ENCODE measurements around the gene TMEM63B. TPM values are rescaled to one million over a fixed set of nuclear protein-coding genes. Genes with fewer than 3 reads are reported as not detected.
"Not testable (repeated sequence)": the region's sequence is repeated elsewhere in the genome, so short reads cannot be mapped to it uniquely, and the experiment has no call there.

Gene TMEM63B
- total and polyA plus RNA-seq, 2 of the 8 experiments (the other 6 are each of a cell fraction or from before 2014, with no cell fraction given) = 61.1 to 96.8 TPM

DNA sequence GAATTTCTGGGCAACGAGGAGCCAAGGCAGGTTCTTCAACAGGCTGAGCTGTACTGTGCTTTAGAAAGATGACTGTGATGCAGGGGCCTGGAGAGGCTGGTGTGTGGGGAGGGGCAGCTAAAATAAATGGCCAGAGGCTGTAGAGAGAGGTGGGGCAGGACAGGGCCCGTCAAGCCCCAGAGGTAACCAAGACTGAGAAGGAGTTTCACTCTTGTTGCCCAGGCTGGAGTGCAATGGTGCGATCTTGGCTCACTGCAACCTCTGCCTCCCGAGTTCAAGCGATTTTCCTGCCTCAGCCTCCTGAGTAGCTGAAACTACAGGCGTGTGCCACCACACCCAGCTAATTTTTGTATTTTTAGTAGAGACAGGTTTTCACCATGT lies 32.1 kb upstream of the TMEM63B start:
- FAIRE-seq; H3K14ac ChIP-seq (ENCODE audit: insufficient read length); H2BK5ac ChIP-seq (ENCODE audit: low read depth, low read length); H4K91ac ChIP-seq (replicated peaks; ENCODE audit: insufficient read length, low read length); H3K56ac ChIP-seq (replicated peaks; ENCODE audit: insufficient read length, low read depth, low read length); H3K79me1 ChIP-seq (ENCODE audit: low read depth, low read length); H2BK20ac ChIP-seq (ENCODE audit: low read length); H2BK12ac ChIP-seq (ENCODE audit: low read depth, low read length); H3K27me3 ChIP-seq (replicated peaks in 1 of 4; ENCODE audit: control insufficient read depth in 3 of 4, extremely low read depth in 1 of 4, insufficient read depth in 3 of 4, low read length in 3 of 4); H3K4ac ChIP-seq (replicated peaks; ENCODE audit: insufficient read length, low read depth, low read length); H3K4me1 ChIP-seq (replicated peaks in 1 of 4; ENCODE audit: control insufficient read depth in 3 of 4, insufficient read depth in 4 of 4, low read length in 3 of 4); H3K79me2 ChIP-seq (ENCODE audit: control insufficient read depth in 1 of 2, insufficient read depth in 2 of 2, low read length in 2 of 2); H2AFZ ChIP-seq (ENCODE audit: low read length); H3K18ac ChIP-seq (ENCODE audit: extremely low read depth, low read length); H4K5ac ChIP-seq (ENCODE audit: insufficient read length, low read depth, low read length); H3K4me3 ChIP-seq (ENCODE audit: extremely low read depth in 1 of 4, insufficient read depth in 2 of 4, low read depth in 3 of 4, low read length in 4 of 4); H3K9ac ChIP-seq (replicated peaks in 1 of 4; ENCODE audit: extremely low read depth in 1 of 4, low read depth in 3 of 4, low read length in 3 of 4); H2AK5ac ChIP-seq (ENCODE audit: low read depth, low read length); H2BK120ac ChIP-seq (replicated peaks; ENCODE audit: low read depth, low read length); H3K27ac ChIP-seq (ENCODE audit: low read depth, low read length); H3K23ac ChIP-seq (ENCODE audit: insufficient read length); H3K23me2 ChIP-seq (ENCODE audit: low read depth, low read length); H4K8ac ChIP-seq (ENCODE audit: extremely low read depth, insufficient read depth, low read length); DNase-seq (ENCODE audit: low read depth in 1 of 2, low spot score in 2 of 2); H3K9me3 ChIP-seq (ENCODE audit: insufficient read depth in 2 of 2, low read depth in 1 of 2, low read length in 1 of 2); H2BK15ac ChIP-seq (ENCODE audit: low read length); H3K4me2 ChIP-seq (ENCODE audit: insufficient read depth in 1 of 2, low read depth in 2 of 2, low read length in 2 of 2): not testable (repeated sequence)
- Histone ChIP-seq H4K20me1 (replicated peaks in 1 of 2; ENCODE audit: control insufficient read depth in 1 of 2, insufficient read depth in 2 of 2, low read length in 2 of 2) (peaks cover 2 to 16% of the 10 kb centered on the region in 2 experiments), H3K36me3 (ENCODE audit: control insufficient read depth in 2 of 4, insufficient read depth in 4 of 4, low read length in 3 of 4) (peaks cover 0 to 13% (median 0%) of the 10 kb centered on the region in 4 experiments; a peak in 3 of 8 replicates)
- WGBS, 2 experiments (ENCODE audit: extremely low coverage in 1 of 2, insufficient coverage in 1 of 2, insufficient read length in 1 of 2, insufficient replicate concordance in 2 of 2, low coverage in 1 of 2, low lambda C conversion rate in 2 of 2, missing lambda C conversion rate in 1 of 2) = 89% methylated on average over 6 of the region's 6 CpGs; no CpG with 5 or more reads in 1 of the 2 experiments
- ChIA-PET POLR2A (ENCODE audit: partially characterized antibody) (interaction anchor here (0.9 to 1.3 kb wide), 3 partner anchors 10 to 152 kb away, joined by 3 to 6 read pairs (median 3); no protein-coding TSS in a partner anchor), CTCF (ENCODE audit: partially characterized antibody) (interaction anchor here (0.6 to 10.8 kb wide), 14 partner anchors 20 to 1177 kb away, joined by 3 to 255 read pairs (median 4); no protein-coding TSS in a partner anchor)

Data from H1 (cell line).